ACC112 (cell line): ENCODE measurements around the gene C18orf32.

Experiments
- H2AFZ ChIP-seq: fragments of 200-600 bp; sonication (generic); one replicate; pipeline ENCODE4 v1.6.0; 2017; ENCODE audit warnings: antibody characterized with exemption, low read length; ENCODE audit not compliant: unreplicated experiment
- H3K27ac ChIP-seq: fragments of 200-600 bp; sonication (generic); 2 replicates; pipeline ENCODE4 v1.5.1; 2014; ENCODE audit warnings: low read depth, mild to moderate bottlenecking, antibody characterized with exemption, low read length, moderate library complexity
- H3K27me3 ChIP-seq: fragments of 200-600 bp; sonication (generic); 2 replicates; pipeline ENCODE4 v1.6.1; 2014; ENCODE audit warnings: mild to moderate bottlenecking, antibody characterized with exemption, low read length, moderate library complexity, mixed read lengths; ENCODE audit not compliant: insufficient read depth
- H3K36me3 ChIP-seq: fragments of 200-600 bp; sonication (generic); 2 replicates; pipeline ENCODE4 v1.6.1; 2016; ENCODE audit warnings: mild to moderate bottlenecking, antibody characterized with exemption, low read length, moderate library complexity, mixed read lengths; ENCODE audit not compliant: insufficient read depth
- H3K4me1 ChIP-seq: fragments of 200-600 bp; sonication (generic); one replicate; pipeline ENCODE4 v1.6.1; 2016; ENCODE audit warnings: low read length, mixed read lengths; ENCODE audit not compliant: insufficient read depth, unreplicated experiment, control insufficient read depth
- H3K4me3 ChIP-seq: fragments of 200-600 bp; sonication (generic); 2 replicates; pipeline ENCODE4 v1.5.1; 2014; ENCODE audit warnings: mild to moderate bottlenecking, low read depth, low read length
- H3K79me2 ChIP-seq: fragments of 200-600 bp; sonication (generic); one replicate; pipeline ENCODE4 v1.6.0; 2016; ENCODE audit warnings: low read length; ENCODE audit not compliant: control insufficient read depth, unreplicated experiment, insufficient read depth

C18orf32 gene

GRCh38 chr18:49447810-49448745 is 39.0 kb downstream of the C18orf32 start:
- no peak overlapping the region for H2AFZ ChIP-seq
- no peak overlapping the region for H3K4me3 ChIP-seq
- peaks cover 12% of the 10 kb centered on the region for H3K79me2 ChIP-seq
- H3K27ac ChIP-seq: no peak overlapping the region
- no peaks in the 10 kb centered on the region for H3K4me1 ChIP-seq
- H3K36me3 ChIP-seq: peaks cover 23% of the 10 kb centered on the region; the same call in 1 of the 2 replicates
- no peaks in the 10 kb centered on the region for H3K27me3 ChIP-seq

DNA sequence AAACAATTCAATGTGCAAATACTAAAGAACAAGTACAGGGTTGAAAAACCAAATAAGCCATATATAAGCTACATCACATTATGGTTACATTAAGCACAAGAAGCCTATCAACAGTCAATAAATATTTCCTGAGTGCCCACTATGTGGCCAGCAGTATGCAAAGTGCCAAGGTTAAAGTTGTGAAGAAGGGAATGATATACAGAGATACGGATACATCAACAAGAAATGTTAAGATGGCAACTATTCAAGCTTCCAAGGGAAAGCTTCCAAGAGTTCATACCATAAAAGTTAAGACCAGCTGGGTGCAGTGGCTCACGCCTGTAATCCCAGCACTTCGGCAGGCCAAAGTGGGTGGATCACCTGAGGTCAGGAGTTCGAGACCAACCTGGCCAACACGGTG is 40.6 kb downstream of the C18orf32 start:
- Histone ChIP-seq H3K36me3 (peaks cover 18% of the 10 kb centered on the region; the same call in 1 of the 2 replicates), H3K27ac (no peak overlapping the region), H3K79me2 (peaks cover 12% of the 10 kb centered on the region), H3K27me3 (no peaks in the 10 kb centered on the region), H3K4me3 (no peak overlapping the region), H2AFZ (no peak overlapping the region), H3K4me1 (no peaks in the 10 kb centered on the region)

- Histone ChIP-seq H3K36me3 (peaks cover 8% of the 10 kb centered on the region; the same call in 1 of the 2 replicates), H3K4me3 (no peak overlapping the region), H3K79me2 (peaks cover 12% of the 10 kb centered on the region), H3K27ac (no peak overlapping the region), H2AFZ (no peak overlapping the region), H3K27me3 (no peaks in the 10 kb centered on the region), H3K4me1 (no peaks in the 10 kb centered on the region)
Measured at GRCh38 chr18:49444581-49444980, 42.5 kb downstream of the C18orf32 start.

DNA sequence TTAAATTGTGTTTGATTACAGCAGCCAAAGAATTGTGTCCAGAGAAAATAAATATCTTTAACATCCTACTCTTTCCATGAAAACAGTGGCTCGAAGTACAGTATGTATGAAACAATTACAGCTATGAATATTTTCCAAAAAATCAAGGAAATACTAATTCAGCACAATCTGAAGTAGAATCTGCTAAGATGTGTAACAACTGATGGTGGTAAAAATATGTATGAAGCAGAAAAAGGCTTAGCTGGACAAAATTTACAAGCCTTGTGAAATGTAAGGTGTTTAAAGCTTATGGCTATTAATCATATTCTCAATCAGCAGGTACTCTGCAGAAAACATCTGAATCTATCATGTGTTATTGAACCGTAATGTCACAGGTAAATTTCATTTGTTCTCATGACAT is 43.2 kb downstream of the C18orf32 start:
- no peaks in the 10 kb centered on the region for H3K4me1 ChIP-seq

GRCh38 chr18:49441338-49441938 is 45.6 kb downstream of the C18orf32 start:
- Histone ChIP-seq H3K27ac (no peak overlapping the region), H3K4me3 (no peak overlapping the region), H3K36me3 (no peaks in the 10 kb centered on the region), H2AFZ (no peak overlapping the region), H3K79me2 (peaks cover 15% of the 10 kb centered on the region), H3K27me3 (no peaks in the 10 kb centered on the region), H3K4me1 (no peaks in the 10 kb centered on the region)

More for the DNA sequence above, 43.2 kb downstream of the C18orf32 start:
- Histone ChIP-seq H2AFZ (no peak overlapping the region), H3K79me2 (peaks cover 12% of the 10 kb centered on the region), H3K4me3 (no peak overlapping the region), H3K36me3 (peaks cover under 1% of the 10 kb centered on the region; the same call in 1 of the 2 replicates), H3K27ac (no peak overlapping the region), H3K27me3 (no peaks in the 10 kb centered on the region)

DNA sequence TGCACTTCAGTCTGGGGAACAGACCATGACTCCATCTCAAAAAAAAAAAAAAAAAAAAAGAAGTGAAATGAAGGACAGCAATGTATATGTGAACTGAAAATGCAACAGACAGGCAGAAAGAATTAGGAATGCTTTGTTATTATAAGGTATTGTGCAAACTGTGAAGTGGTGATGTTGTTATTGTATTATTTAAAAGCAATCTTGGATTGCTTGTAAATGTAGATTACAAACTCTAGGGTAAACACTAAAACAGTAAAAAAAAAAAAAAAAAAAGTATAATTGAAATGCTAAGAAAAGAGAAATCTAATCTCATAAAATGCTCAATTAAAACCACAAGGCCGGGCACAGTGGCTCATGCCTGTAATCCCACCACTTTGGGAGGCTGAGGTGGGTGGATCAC is 51.9 kb downstream of the C18orf32 start:
- Histone ChIP-seq H3K27me3 (no peaks in the 10 kb centered on the region), H3K4me3 (no peak overlapping the region), H2AFZ (no peak overlapping the region), H3K79me2 (peaks cover 22% of the 10 kb centered on the region), H3K4me1 (no peaks in the 10 kb centered on the region), H3K27ac (no peak overlapping the region), H3K36me3 (0 out of 2 replicates have a peak, but pooled peaks cover under 1% of the 10 kb centered on the region)

DNA sequence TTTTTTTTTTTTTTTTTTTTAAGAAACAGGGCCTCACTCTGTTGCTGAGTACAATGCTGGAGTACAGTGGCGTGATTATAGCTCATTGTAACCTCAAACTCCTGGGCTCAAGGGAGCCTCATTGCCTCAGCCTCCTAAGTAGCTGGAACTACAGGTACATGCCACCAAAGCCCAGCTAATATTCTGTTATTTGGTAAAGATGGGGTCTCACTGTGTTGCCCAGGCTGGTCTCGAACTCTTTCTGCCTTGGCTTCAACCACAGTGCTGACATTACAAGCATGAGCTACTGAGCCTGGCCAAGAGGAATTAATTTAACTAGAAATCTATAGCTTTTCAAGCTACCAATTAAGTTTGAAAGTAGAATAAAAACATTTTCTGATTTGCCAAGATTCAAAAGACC is 54.4 kb downstream of the C18orf32 start:
- Histone ChIP-seq H3K27me3 (no peaks in the 10 kb centered on the region), H2AFZ (no peak overlapping the region), H3K36me3 (peaks cover 6% of the 10 kb centered on the region; the same call in 1 of the 2 replicates), H3K27ac (no peak overlapping the region), H3K4me3 (no peak overlapping the region), H3K4me1 (no peaks in the 10 kb centered on the region), H3K79me2 (peaks cover 12% of the 10 kb centered on the region)

DNA sequence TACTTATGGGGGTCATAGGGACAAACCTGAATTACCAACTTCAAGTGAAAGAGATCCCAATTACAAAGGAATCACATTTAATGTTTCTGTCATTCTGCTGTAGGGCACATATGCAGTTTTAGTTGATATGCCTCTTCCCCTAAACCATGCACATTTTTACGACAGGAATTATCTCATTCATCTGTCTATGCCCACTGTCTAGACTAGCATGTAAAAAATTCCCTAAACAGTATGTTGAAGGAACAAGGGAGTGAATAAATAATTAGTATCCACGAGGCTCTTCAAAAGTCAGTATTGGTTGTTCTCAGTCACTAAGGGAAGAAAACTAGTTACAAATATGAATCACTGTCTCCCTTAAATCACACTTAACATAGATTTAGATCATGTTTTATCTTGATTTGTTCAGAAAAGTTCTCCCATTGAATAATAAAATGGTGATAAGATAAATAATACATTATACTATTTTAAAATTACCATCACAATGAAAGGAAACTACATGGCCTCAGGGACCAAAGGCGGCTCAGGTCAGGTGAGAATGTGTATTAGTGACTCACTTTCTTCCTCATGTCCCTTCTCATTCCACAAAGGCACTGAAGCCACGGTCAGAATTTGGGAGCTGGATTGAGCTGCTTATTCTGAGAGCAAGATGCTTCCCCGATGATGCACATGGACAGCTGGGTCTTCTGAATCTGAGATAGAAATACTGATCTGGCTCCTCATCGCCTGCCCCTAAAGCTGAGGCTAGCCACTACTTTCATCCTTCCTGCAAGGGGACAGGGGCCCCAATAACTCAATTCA is 55.7 kb downstream of the C18orf32 start:
- H3K4me3 ChIP-seq: no peak overlapping the region
- no peaks in the 10 kb centered on the region for H3K27me3 ChIP-seq
- H2AFZ ChIP-seq: no peak overlapping the region
- H3K79me2 ChIP-seq: peaks cover 10% of the 10 kb centered on the region
- peaks cover 6% of the 10 kb centered on the region; the same call in 1 of the 2 replicates for H3K36me3 ChIP-seq
- H3K4me1 ChIP-seq: no peaks in the 10 kb centered on the region
- no peak overlapping the region for H3K27ac ChIP-seq
